H1 (cell line): ENCODE data around the gene GCK. TPM values are rescaled to one million over a fixed set of nuclear protein-coding genes. Genes with fewer than 3 reads are reported as not detected.

ENCODE experiments used
- ATF2 ChIP-seq: IDR thresholded peaks from 2 replicates; pipeline ENCODE4 v1.6.1; 2012; ENCODE audit warnings: low read length, inconsistent platforms
- CEBPB ChIP-seq: IDR thresholded peaks from 2 replicates; pipeline ENCODE4 v1.6.1; 2012; ENCODE audit warnings: low read depth, low read length
- CTBP2 ChIP-seq: IDR thresholded peaks from 2 replicates; pipeline ENCODE4 v1.7.0; 2011; ENCODE audit warnings: borderline replicate concordance, mild to moderate bottlenecking, moderate library complexity, mixed read lengths, low read length; ENCODE audit not compliant: insufficient read depth, insufficient read length
- JUN ChIP-seq: IDR thresholded peaks from 2 replicates; pipeline ENCODE4 v1.6.1; 2011; ENCODE audit warnings: low read depth, mild to moderate bottlenecking, improper control_type of control experiment, low read length
- POLR2A ChIP-seq, 2 experiments: IDR thresholded peaks; 1 replicate in 1 of 2; 2 replicates in 1 of 2; pipeline ENCODE4 v1.6.1; 2011; ENCODE audit warnings: low read depth in 2 of 2, low read length in 2 of 2, mild to moderate bottlenecking in 2 of 2; ENCODE audit errors: control extremely low read depth in 1 of 2
- RAD21 ChIP-seq, 2 experiments: IDR thresholded peaks in 1 of 2; conservative IDR thresholded peaks in 1 of 2; 2 replicates each; pipeline ENCODE4 v1.6.1; 2011; ENCODE audit warnings: low read depth in 2 of 2, low read length in 2 of 2, improper control_type of control experiment in 1 of 2, inconsistent platforms in 1 of 2, mild to moderate bottlenecking in 1 of 2, moderate library complexity in 1 of 2
- polyA plus RNA-seq, 7 experiments: library from polyadenylated mRNA; depleted of rRNA in 3 of 7; stranded (reverse) in 5 of 7; unstranded in 2 of 7; fragments of >200 nt in 5 of 7; fragments of 200-250 nt in 2 of 7; gene quantifications; 1 replicate in 5 of 7; 2 replicates in 1 of 7; 4 replicates in 1 of 7; pipeline versions ENCODE4 v1.2.1 to v1.2.3, GENCODE V29; 2011 to 2013; ENCODE audit warnings: missing spikeins in 2 of 7, mixed read lengths in 2 of 7
- total RNA-seq: library from RNA; stranded (reverse); fragmentation: NEBNext Ultra II Directional; extraction: Animal tissue kit (Norgen Biotek cat#: 25700); gene quantifications from 2 replicates; pipeline ENCODE4 v1.2.1, GENCODE V29; 2021
- TF ChIP-seq, protein P1 (sequence below), 3 experiments: IDR thresholded peaks; 1 replicate in 2 of 3; 2 replicates in 1 of 3; pipeline versions ENCODE4 v1.5.1 to v1.6.1; 2011; ENCODE audit warnings: low read length in 3 of 3, mild to moderate bottlenecking in 3 of 3, inconsistent platforms in 2 of 3, low read depth in 1 of 3, moderate library complexity in 1 of 3; ENCODE audit not compliant: insufficient read depth in 1 of 3; ENCODE audit errors: control extremely low read depth in 1 of 3

Gene GCK
- total and polyA plus RNA-seq, 2 of the 8 experiments (the other 6 are each of a cell fraction or from before 2014, with no cell fraction given): 2.4 to 4.9 TPM

- TF ChIP-seq, protein P1, sequence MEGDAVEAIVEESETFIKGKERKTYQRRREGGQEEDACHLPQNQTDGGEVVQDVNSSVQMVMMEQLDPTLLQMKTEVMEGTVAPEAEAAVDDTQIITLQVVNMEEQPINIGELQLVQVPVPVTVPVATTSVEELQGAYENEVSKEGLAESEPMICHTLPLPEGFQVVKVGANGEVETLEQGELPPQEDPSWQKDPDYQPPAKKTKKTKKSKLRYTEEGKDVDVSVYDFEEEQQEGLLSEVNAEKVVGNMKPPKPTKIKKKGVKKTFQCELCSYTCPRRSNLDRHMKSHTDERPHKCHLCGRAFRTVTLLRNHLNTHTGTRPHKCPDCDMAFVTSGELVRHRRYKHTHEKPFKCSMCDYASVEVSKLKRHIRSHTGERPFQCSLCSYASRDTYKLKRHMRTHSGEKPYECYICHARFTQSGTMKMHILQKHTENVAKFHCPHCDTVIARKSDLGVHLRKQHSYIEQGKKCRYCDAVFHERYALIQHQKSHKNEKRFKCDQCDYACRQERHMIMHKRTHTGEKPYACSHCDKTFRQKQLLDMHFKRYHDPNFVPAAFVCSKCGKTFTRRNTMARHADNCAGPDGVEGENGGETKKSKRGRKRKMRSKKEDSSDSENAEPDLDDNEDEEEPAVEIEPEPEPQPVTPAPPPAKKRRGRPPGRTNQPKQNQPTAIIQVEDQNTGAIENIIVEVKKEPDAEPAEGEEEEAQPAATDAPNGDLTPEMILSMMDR (IDR thresholded peaks at IDR 0.05; ENCODE audit: control extremely low read depth in 1 of 3, insufficient read depth in 1 of 3, low read depth in 1 of 3, low read length in 3 of 3): no peak
- no peak for TF ChIP-seq RAD21 (IDR thresholded peaks at IDR 0.05 in 1 of 2, conservative IDR thresholded peaks at IDR 0.05 in 1 of 2; ENCODE audit: low read depth in 2 of 2, low read length in 2 of 2)
- TF ChIP-seq CTBP2: no peak
- TF ChIP-seq JUN: no peak
- no peak for TF ChIP-seq ATF2
- no peak for TF ChIP-seq CEBPB
- no peak for TF ChIP-seq POLR2A (IDR thresholded peaks at IDR 0.05; ENCODE audit: control extremely low read depth in 1 of 2, low read depth in 2 of 2, low read length in 2 of 2)
Measured at GRCh38 chr7:44217852-44218402, 28.7 kb upstream of the GCK start (continued).
